NCI-H1417 (cell line): ENCODE measurements around the gene TMPRSS15.
"Not testable (repeated sequence)": the region's sequence is repeated elsewhere in the genome, so short reads cannot be mapped to it uniquely, and the experiment has no call there.

ENCODE experiments used
- DNase-seq, 3 experiments: peaks; one replicate each; lab custom pipeline; 2025; lab: John Stamatoyannopoulos, UW

The TMPRSS15 gene

DNA sequence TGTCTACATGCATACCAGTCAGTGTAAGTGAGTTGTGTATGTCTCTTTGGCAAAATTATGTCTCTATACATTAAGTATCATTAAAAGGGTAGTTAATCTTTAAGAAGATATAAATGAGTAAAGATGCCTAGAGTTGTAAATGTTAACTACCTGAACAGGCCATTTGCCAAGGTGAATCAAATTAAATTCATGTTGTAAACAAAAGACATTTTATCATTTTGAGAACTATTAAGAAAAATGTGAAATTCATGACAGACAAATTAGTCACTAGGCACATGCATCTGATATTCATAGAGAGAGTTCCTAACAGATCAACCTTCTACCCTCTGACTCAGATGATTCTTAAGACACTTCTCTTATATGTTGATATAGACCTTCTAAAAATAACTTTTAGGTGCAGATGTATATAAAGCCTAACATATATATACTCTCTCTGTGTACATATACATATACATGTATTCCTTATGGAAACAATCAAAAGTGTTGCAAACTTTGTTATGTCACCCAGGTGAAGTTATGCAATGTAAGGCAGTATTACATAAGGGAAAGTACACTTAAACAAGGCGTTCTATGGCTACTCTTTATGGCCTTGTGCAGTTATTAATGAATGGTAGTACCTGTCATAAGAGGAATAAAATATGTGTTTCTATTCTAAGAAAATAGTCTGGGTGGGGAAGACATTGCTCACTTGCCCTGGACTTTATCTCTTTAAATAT is at the start of gene TMPRSS15:
Gene TMPRSS15 (minus strand): TSS at position 51 of the 716 bp plus-strand sequence. CDS start 163 bp downstream, outside the sequence.
- DNase-seq = no peak

GRCh38 chr21:18451670-18452069 is 48.1 kb upstream of the TMPRSS15 start:
- DNase-seq = no peak

DNA sequence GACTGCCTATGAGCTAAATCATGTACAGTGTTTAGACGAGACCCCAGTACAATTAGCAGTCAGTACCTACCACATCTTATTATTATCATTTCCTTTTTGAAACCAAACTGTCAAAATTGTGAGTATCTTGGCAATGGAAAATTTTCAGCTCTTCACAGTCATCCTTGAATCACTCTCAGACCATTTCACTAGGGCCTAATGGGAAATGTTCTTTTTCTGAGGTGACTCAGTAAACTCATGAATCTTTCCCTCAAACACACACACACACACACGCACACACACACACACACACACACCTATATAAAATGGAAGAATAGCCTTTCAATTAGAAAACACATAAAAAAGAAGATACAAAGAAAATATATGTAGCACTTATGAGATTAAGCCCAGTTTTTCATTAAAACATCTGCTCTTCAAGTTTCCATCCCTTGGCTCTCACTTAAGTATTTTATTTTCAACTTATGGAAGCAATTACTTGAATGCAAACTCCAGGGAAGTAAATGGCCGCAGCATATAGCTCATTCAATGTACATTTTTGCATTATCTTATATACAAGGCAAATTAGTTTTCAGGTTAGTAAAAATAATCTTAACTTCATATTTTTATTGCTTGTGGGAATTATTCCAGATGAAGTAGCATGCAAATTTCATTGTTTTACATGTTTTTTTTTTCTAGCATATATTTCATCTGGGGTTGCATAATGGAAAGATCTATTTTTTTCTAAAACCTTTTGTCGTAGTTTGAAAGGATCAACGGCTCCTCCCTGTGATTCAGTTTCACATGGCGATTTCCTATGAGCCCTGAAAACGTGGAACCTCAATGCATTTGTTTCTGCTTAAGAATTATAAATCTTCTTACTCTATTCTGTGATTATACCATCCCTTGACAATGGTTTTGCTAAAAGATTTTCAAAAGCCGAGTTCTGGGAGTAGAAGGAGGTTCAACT is 46.3 kb upstream of the TMPRSS15 start:
- no peak for DNase-seq

DNA sequence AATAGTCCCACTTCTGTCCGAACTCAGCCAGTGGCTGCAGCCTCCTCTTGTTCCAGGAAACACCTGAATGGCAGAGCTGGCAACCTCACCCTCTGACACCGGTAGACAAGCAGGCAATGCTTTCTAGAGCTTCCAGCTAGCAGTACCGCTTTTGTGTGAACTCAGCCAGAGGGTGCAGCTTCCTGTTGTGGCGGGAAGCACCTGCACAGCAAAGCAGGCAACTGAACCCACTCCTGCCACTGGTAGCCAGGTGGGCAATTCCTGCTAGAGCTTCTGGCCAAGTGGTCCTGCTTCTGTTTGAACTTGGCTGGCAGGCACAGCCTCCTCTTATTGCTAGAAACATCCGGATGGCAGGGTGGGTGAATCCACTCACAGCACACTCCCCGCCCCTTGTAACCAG is 40.1 kb upstream of the TMPRSS15 start:
- DNase-seq = peak in 1 of 3 experiments; percentile 68

DNA sequence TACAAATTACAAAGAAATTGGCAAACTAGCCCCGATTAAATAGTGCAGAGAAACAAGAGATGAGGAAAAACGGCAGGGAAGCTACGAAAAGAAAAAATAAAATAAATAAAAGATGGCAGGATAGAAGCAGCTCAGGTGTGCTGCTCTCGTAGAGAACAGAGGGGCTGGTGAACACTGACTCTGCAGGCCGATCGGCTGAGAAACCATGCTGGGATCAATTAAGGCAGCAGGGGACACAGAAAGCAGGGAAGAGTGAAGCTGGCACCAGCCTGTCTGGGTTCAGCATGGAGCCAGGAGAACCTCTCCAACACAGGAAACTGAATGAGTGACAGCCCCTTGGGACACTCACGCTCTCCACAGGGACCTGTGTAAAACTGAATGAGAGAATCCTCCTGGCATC is 39.5 kb upstream of the TMPRSS15 start:
- DNase-seq = peak in 2 of 3 experiments; percentile 75 to 91

- DNase-seq = no peak
These were observed 26.8 kb upstream of the TMPRSS15 start for GRCh38 chr21:18430341-18430740.

- no peak for DNase-seq
These were observed 20.7 kb upstream of the TMPRSS15 start for GRCh38 chr21:18424276-18424675.

- DNase-seq = no peak
These were observed 13.7 kb upstream of the TMPRSS15 start for GRCh38 chr21:18417141-18417790.

- DNase-seq = peak in 1 of 3 experiments; percentile 30
These were observed 8.0 kb upstream of the TMPRSS15 start for GRCh38 chr21:18411565-18411964.

DNA sequence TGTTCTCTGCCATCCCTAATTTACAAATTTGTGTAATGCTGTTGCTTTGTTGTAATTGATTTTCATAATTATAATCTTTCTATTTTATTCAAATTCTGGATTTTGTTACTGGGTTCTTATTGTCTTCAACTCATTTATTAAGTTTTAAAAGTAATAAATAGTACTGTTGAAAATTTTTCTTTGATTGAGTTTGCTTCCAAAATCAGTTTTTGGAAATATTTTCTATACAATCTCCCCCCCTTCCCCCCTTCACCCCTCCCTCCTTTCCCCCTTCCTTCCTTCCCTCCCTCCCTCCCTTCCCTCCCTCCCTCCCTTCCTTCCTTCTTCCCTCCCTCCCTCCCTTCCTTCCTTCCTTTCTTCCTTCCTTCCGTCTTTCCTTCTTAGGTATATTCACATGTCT is 6.0 kb upstream of the TMPRSS15 start:
- no peak for DNase-seq

- DNase-seq = no peak
These were observed 4.7 kb downstream of the TMPRSS15 start for GRCh38 chr21:18398843-18399242.

GRCh38 chr21:18387994-18388393 is 15.6 kb downstream of the TMPRSS15 start:
- peak in 1 of 3 experiments; percentile 42 for DNase-seq

DNA sequence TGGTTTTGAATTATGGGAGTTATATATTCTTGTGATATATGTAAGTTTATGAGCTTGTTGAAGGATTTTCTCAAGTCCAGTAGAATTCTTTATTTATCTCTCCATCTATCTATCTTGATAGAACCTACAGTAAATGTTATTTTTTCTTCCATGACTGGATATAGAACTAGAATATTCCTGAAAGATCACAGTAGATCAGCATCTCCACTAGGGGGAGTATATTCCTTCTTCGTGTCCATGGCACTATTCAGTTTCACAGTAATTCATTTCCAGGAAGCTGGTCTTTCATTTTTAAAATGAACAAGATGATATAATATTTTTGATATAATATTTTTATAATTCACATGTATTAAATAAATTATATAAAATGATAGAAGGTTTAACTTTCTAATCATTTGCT is 18.8 kb downstream of the TMPRSS15 start:
- DNase-seq = peak in 2 of 3 experiments; percentile 38 to 70

DNA sequence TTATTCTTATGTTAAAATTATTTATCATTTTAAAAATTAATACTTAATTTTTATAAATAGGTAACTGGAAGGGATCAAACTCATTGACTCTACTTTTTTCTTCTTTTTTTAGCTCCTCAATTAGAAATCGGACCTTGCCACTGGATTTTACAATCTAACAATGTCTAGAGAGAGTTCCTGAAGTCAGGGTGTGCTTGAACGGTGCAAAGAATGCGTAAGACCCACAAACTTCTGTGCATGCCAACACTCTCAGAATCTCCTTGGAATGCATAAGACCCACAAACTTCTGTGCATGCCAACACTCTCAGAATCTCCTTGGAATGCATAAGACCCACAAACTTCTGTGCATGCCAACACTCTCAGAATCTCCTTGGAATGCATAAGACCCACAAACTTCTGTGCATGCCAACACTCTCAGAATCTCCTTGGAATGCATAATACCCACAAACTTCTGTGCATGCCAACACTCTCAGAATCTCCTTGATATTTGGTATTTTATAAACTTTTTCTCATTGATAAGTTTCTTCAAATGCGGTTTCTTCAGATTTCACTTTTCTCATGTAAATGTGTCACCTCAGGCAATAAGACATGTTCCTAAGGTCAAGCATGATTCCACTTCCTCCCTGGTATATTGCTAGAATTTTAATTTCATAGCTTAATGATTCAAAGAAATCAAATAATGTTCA is 20.5 kb downstream of the TMPRSS15 start:
- DNase-seq = not testable (repeated sequence)

- DNase-seq = no peak
These were observed 21.4 kb downstream of the TMPRSS15 start for GRCh38 chr21:18382141-18382540.

GRCh38 chr21:18373606-18374005 is 30.0 kb downstream of the TMPRSS15 start:
- no peak for DNase-seq

DNA sequence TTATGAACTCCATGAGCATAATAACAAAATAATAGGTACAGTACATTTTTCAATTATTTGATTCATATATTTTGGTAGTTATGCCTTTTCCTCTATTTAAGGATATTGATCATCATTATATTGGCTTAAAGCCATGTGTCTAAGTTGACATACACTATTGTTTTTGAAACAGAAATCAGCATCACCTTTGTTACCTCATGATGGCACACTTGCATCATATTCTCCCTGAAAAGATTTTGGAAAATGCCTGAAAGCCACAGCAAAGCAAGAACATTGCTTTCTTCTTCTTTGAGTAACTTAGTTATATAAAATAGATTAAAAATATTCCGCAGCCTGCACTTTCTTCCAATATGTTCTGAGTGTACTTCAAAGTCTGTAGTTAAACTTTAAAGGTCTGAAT is 33.3 kb downstream of the TMPRSS15 start:
- DNase-seq = peak in 1 of 3 experiments; percentile 26

DNA sequence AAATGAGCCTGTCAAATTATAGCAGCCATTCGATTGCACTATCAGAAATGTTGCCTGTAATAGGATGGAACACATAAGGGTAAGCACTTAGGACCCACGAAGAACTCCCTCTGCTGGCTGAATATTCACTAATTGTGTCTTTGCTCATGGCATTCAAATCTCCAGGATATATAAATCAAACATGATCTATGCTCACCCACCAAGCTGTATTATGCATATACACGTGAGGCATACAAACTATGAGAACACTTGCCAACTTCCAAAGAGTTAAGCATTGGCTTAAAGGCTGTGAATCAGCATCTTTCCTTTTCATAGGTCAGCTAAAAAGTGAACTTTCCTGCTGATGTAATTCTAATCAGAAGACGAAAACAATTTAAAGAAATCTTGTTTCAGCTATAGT is 34.5 kb downstream of the TMPRSS15 start:
- peak; percentile 9 to 73 (median 24) for DNase-seq

DNA sequence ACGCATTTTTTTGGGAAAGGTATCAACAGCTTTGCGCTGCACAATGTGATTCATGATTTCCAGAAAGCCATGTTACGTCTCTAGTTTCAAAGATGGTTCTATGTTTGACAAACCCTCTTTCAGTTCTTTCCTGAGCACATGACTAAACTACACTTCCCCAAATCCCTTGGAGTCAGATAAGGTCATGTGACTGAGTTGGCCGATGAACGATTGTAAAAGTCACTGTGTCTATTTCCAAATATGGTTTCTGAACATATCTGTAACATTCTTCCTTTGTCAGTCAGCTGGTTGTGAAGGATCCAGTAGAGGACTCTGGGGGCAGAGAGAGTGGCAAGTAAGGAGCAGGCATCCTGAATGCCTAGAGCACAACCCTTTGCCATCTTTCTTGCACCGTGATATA is 35.4 kb downstream of the TMPRSS15 start:
- DNase-seq = no peak

- DNase-seq = no peak
These were observed 46.8 kb downstream of the TMPRSS15 start for GRCh38 chr21:18356801-18357200.

- no peak for DNase-seq
These were observed 48.6 kb downstream of the TMPRSS15 start for GRCh38 chr21:18354947-18355346.

- no peak for DNase-seq
These were observed 53.4 kb downstream of the TMPRSS15 start for GRCh38 chr21:18350216-18350615.
